ENCODE data around the gene FOXN3.

DNA sequence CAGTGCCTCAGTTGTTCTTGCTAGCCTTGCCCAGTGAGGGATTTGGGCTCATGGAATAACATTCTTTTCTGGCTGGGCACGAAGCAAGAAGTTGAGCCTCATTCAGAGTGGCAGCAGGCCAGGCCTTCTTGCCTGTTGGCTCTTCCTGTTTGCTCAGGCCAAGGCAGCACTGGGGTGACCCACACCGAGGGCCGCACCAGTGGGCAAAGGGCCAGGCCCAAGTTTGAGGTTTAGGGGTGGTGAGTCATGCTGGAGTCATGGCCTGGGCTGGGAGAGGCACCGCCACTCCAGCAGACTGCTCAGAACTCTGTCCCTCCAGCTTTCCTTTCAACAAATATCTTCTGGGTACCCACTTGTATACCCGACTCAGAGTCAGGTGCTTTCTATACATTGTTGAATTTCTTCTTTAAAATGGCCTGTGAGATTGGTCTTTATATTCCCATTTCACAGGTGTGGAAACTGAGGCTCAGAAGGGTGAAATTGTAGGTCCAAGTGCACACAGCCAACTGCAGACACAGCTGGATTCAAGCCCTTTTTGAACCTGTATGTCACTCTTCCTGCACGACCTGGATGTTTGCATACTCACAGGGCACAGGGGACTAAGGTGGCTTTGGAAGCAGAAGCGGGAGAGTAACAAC is 279.4 kb downstream of the FOXN3 start:
- TF ChIP-seq CTCF (IDR thresholded peaks at IDR 0.05), result no peak
- TF ChIP-seq POLR2A (IDR thresholded peaks at IDR 0.05), result no peak
